ENCODE measurements around the gene FLNA. TPM values are rescaled to one million over a fixed set of nuclear protein-coding genes. Genes with fewer than 3 reads are reported as not detected.

The FLNA gene
- total and polyA plus RNA-seq, 2 donors (not counting 3 experiments of a cell fraction or from before 2014, with no cell fraction given): 658 to 1,474 TPM

DNA sequence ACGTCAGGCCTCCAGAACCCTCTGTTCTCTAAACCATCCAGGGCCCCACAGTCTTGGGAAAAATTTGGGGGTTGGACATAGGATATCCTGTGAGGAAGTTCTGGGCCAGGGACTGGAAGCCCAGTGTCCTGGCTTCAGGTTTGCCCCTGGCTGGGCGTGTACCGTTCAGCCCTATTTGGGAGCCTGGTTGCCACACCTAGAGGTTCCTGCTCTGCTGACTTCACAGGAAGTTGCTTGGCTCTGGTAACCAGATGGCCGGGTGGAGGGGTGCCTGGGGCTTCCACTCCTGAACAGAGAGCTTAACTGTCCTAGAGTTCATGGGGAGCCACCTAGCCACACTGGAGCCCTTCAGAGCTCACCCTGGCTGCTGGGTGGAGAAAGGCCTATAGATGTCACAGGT is 38.0 kb upstream of the FLNA start:
- Histone ChIP-seq H3K27ac (ENCODE audit: insufficient read depth, low read depth, low read length) (peak overlapping the region; percentile 65), H3K4me1 (ENCODE audit: control insufficient read depth, extremely low read depth, insufficient read depth, low read length) (peaks cover 22% of the 10 kb centered on the region), H3K79me2 (ENCODE audit: control insufficient read depth, insufficient read depth, low read length) (peaks cover 14% of the 10 kb centered on the region), H3K9ac (replicated peaks; ENCODE audit: extremely low read depth, insufficient read depth, low read length) (peak overlapping the region; percentile 60), H3K4me2 (ENCODE audit: insufficient read depth, low read length) (peak overlapping the region; percentile 69), H3K36me3 (ENCODE audit: control insufficient read depth in 2 of 2, extremely low read depth in 1 of 2, insufficient read depth in 2 of 2, low read length in 2 of 2) (no peaks in the 10 kb centered on the region), H2AFZ (ENCODE audit: low read depth, low read length) (peak overlapping the region; percentile 14), H3K4me3 (replicated peaks in 1 of 3; ENCODE audit: insufficient read depth in 1 of 3, low read depth in 1 of 3, low read length in 3 of 3) (peak overlapping the region in 2 of 3 experiments; percentile 40 to 48), H4K20me1 (replicated peaks; ENCODE audit: control insufficient read depth, extremely low read depth, insufficient read depth, low read length) (no peaks in the 10 kb centered on the region), H3K9me3 (replicated peaks; ENCODE audit: control insufficient read depth, insufficient read depth, low read length) (no peaks in the 10 kb centered on the region), H3K27me3 (ENCODE audit: control insufficient read depth in 2 of 2, insufficient read depth in 2 of 2, low read length in 2 of 2) (no peaks in the 10 kb centered on the region), H3K9me1 (replicated peaks; ENCODE audit: control insufficient read depth, extremely low read depth, insufficient read depth, low read length) (no peaks in the 10 kb centered on the region)
- BruUV-seq (replicated peaks): no TSS peak
- intact Hi-C loops (cut with micrococcal nuclease) (no loop called here), dilution Hi-C loops (cut with MboI; ENCODE audit: extremely low pct_ligation_motif_present, low sequenced_read_pairs) (no loop called here)
- ChIA-PET POLR2A (interaction anchor here (1.4 kb wide), 1 partner anchor 13 kb away, joined by 3 read pairs; no protein-coding TSS in a partner anchor), CTCF (interaction anchor here (0.9 to 1.1 kb wide), 3 partner anchors 13 to 16 kb away, joined by 3 to 5 read pairs (median 4); partner anchors contain the start of gene ATP6AP1)
- DNase-seq (ENCODE audit: low read depth, low spot score) (no peak), FAIRE-seq (no peak)
- TF ChIP-seq POLR2A (IDR thresholded peaks at IDR 0.05; ENCODE audit: low read depth, low read length) (no peak), EZH2 (IDR thresholded peaks at IDR 0.05; ENCODE audit: borderline replicate concordance, low read depth, low read length, severe bottlenecking) (no peak), JUN (IDR thresholded peaks at IDR 0.05; ENCODE audit: borderline replicate concordance, insufficient read depth, insufficient read length, low read depth) (no peak), MYC (IDR thresholded peaks at IDR 0.05; ENCODE audit: low read depth, low read length) (no peak), GATA2 (IDR thresholded peaks at IDR 0.05; ENCODE audit: insufficient read depth, insufficient read length, low read depth, low read length) (no peak), POLR2AphosphoS5 (IDR thresholded peaks at IDR 0.05; ENCODE audit: insufficient read depth, low read depth, low read length) (no peak), FOS (IDR thresholded peaks at IDR 0.05; ENCODE audit: borderline replicate concordance, insufficient read depth, low read length) (no peak)
- TF ChIP-seq, protein P1, sequence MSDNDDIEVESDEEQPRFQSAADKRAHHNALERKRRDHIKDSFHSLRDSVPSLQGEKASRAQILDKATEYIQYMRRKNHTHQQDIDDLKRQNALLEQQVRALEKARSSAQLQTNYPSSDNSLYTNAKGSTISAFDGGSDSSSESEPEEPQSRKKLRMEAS (IDR thresholded peaks at IDR 0.05; ENCODE audit: insufficient read depth, insufficient read length): no peak
- TF ChIP-seq, protein P2, sequence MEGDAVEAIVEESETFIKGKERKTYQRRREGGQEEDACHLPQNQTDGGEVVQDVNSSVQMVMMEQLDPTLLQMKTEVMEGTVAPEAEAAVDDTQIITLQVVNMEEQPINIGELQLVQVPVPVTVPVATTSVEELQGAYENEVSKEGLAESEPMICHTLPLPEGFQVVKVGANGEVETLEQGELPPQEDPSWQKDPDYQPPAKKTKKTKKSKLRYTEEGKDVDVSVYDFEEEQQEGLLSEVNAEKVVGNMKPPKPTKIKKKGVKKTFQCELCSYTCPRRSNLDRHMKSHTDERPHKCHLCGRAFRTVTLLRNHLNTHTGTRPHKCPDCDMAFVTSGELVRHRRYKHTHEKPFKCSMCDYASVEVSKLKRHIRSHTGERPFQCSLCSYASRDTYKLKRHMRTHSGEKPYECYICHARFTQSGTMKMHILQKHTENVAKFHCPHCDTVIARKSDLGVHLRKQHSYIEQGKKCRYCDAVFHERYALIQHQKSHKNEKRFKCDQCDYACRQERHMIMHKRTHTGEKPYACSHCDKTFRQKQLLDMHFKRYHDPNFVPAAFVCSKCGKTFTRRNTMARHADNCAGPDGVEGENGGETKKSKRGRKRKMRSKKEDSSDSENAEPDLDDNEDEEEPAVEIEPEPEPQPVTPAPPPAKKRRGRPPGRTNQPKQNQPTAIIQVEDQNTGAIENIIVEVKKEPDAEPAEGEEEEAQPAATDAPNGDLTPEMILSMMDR (IDR thresholded peaks at IDR 0.05; ENCODE audit: extremely low read depth in 1 of 2, insufficient read depth in 1 of 2, low read depth in 1 of 2, low read length in 2 of 2): no peak
